H1 (cell line): ENCODE data around the gene HYLS1. TPM values are rescaled to one million over a fixed set of nuclear protein-coding genes. Genes with fewer than 3 reads are reported as not detected.

Source experiments
- SIRT6 ChIP-seq: IDR thresholded peaks from one replicate; pipeline ENCODE4 v1.7.1; 2012; ENCODE audit warnings: low read length, inconsistent platforms
- polyA plus RNA-seq, 7 experiments: library from polyadenylated mRNA; depleted of rRNA in 3 of 7; stranded (reverse) in 5 of 7; unstranded in 2 of 7; fragments of >200 nt in 5 of 7; fragments of 200-250 nt in 2 of 7; gene quantifications; 1 replicate in 5 of 7; 2 replicates in 1 of 7; 4 replicates in 1 of 7; pipeline versions ENCODE4 v1.2.1 to v1.2.3, GENCODE V29; 2011 to 2013; ENCODE audit warnings: missing spikeins in 2 of 7, mixed read lengths in 2 of 7
- total RNA-seq: library from RNA; stranded (reverse); fragmentation: NEBNext Ultra II Directional; extraction: Animal tissue kit (Norgen Biotek cat#: 25700); gene quantifications from 2 replicates; pipeline ENCODE4 v1.2.1, GENCODE V29; 2021

Gene HYLS1
- total and polyA plus RNA-seq, 2 of the 8 experiments (the other 6 are each of a cell fraction or from before 2014, with no cell fraction given), result 5.1 to 11.6 TPM

- no peak for TF ChIP-seq SIRT6
Measured at GRCh38 chr11:125932301-125932700, 44.8 kb downstream of the HYLS1 start (continued).
